SW 1271 (cell line): ENCODE data around the gene POMT2.

Experiments
- DNase-seq, 2 experiments: peaks; one replicate each; lab custom pipeline; 2025; lab: John Stamatoyannopoulos, UW

Gene POMT2

DNA sequence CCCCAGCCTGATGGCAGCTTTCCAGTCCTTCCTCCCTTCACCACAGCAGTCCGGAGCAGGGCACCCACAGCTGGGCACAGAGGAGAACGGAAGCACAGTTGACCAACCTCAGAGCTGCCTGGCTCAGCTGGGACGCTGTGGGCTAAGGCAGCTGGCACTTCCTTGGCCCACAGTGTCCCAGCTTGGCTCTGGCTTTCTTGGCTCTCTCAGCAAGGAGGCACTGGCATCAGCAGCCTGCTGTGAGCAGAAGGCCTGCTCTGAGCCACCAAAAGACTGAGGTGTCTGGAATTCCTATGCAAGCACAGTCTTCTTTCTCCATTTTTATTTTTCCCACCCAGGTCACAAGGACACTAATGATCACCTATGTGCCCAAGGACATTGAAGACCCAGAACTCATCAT lies 82.3 kb downstream of the POMT2 start:
- no peak for DNase-seq

DNA sequence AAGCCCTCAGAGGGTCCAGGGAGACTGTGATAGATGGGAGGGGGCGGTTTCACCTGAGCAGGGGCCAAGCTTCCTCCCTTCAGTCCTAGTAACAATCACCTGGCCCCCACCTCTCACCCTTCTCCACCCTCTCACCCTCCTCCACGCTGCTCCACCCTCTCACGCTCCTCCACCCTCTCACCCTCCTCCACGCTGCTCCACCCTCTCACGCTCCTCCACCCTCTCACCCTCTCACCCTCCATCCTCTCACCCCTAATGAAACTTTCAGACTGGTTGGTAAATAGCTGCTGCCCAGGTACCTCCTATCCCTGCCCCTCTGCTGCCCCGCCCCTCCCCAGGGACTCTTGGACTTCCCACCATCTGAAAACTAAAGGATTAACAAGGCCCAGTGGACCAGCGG lies 83.9 kb downstream of the POMT2 start:
- no peak for DNase-seq

DNA sequence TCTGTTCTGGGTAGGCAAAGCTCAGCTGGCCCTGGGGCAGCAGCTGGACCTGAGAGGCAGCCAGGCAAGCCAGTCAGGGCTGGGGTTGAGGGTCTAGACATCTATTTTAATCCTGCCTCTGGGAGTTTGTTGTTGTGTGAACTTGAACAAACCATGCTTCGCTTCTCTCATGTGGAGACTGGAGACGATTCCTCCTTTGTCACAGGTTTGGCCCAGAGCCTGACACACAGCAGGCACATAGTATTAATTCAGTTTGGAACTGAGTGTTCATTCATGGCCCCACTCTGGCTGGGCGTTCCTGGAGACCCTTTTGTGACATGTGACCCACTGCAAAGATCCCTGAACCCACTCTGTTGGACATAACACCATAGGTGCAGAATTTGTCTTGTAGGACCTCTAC lies 89.0 kb downstream of the POMT2 start:
- DNase-seq: no peak

DNA sequence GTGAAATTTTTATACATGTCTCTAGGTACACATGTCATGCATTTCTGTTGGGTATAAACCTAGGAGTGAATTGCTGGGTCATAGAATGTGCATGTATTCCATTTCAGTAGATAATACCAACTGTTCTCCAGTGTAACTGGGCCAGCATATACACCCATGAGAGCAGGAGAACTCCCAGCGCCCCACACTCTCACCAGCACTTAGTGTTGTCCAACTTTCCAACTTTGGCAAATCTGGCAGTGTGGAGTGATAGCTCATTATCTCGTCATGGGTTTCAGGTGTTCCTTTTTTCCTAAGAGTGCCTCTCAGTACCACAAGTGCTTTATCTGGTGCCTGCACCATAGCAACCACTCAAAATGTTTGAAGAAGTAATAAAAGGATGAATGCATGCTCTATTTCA lies 89.8 kb downstream of the POMT2 start:
- DNase-seq: no peak

DNA sequence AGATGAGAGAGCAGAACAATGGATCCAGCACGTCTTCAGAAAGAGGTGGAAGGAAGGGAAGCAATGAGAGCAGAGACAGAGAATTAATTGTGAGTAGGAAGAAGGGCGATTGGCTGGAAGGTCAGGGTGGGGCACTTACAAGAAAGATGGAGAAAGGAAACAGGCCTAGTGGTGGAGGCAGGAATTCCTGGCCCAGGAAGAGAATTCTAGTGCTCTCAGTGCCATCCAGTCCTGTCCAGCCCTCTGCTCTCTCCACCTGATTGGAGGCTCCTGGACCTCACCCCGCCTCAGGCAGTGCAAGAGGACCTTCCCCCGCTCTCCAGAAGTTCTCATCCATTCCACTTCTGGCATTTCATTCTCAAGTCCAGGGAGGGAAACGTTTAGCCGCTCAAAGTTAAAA lies 92.6 kb downstream of the POMT2 start:
- no peak for DNase-seq

DNA sequence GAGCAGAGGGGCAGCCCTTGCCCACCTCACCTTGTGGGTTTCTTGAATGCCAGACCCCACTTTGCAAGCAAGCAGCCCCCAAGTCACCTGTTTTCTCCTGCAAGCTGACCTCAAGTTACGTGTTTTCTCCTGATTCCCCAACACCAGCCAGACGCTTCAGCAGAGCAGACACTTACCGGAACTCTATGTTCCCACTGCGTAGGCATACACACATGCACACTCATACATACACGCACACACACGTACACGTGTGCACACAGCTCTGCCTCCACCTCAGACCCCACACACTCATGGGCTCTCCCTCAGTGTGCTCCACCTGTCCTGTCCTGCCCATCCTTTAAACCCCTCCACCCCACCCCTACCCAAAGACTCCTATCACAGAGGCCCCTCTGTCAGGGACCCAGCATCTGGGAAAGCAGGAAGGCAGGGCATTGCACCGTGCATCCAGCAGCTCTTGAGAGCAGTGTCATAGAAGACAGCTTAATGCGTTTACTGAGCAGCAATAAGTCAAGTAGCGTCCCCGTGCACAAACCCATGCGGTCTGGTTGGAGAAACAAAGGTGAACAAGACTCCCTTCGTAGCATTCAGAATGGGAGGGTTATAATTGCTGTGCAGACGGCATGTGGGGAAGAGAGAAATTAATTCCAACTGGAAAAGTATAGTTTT lies 94.7 kb downstream of the POMT2 start:
- no peak for DNase-seq

DNA sequence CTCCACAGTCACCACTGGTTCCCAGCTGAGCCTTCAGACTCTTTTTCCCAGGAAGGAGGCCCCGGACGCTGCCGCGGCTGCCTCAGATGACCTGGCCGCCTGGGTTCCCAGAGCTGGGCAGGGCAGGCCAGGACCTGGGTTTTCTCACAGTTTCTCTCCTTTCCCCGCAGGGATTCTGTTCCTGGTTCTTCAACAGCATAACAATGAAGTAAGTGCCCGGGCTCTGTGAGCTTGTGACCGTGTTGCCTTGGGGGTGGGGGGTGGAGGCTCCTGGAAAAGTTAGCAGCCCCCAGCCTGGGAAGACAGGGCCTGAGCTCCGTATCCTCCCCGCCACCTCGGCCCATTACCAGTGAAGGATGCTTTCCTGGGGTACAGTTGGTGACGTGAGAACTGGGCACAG lies 95.4 kb downstream of the POMT2 start:
- no peak for DNase-seq
